Renal cortex interstitium (tissue), 11 donors: ENCODE results near the gene SERPINH1. TPM values are rescaled to one million over a fixed set of nuclear protein-coding genes. Genes with fewer than 3 reads are reported as not detected.

ENCODE experiments used
- DNase-seq, 11 donors: peaks; one replicate each; pipeline ENCODE4 v3.0.0-alpha.2; 2013; ENCODE audit warnings: low read depth in 9 of 11, low spot score in 4 of 11; ENCODE audit errors: extremely low read depth in 1 of 11
- polyA plus RNA-seq, 3 donors: library from polyadenylated mRNA; unstranded; fragments of 120-200 nt; gene quantifications; one replicate each; pipeline ENCODE4 v1.2.1, GENCODE V29; 2013; ENCODE audit not compliant: insufficient read length in 3 of 3

SERPINH1 gene
- polyA plus RNA-seq, 3 donors: 282 to 410 (median 306) TPM

DNA sequence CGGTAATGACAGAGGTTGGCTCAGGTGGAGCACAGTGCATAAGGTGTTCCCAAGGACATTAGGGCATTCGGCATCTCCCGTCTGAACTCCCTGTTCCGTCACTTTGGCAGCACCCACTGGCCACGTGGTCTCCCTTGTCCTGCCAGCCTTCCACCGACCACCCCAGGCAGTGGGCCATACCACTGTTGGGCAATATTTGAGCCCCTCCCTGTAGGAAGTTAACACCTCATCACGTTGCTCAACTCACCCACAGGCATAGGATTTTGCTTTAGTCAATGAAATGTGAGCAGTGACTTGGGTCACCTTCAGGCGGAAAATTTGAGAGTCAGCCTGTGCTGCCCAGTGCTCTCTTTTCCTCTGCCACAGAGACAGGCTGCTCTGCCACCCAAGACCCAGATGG, 44.0 kb downstream of the SERPINH1 start:
- no peak for DNase-seq

DNA sequence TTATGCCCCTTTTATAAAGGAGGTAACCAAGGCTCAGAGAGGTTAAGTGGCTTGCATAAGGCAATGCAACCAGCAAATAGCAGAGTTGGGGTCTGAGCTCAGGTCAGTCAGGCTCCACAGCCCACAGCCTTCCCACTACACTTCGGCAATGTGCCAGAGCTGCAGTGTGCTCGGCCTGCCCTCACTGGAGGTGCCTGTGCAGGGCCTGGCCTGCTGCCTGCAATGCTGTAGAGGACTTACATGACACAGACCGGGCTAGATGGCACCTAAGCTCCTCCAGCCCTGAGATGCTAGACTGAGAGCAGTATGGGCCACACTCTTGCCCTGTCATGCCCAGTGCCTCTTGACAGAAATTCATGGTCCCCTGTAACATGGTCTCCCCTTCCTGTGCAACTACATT, 49.8 kb downstream of the SERPINH1 start:
- DNase-seq: no peak

DNA sequence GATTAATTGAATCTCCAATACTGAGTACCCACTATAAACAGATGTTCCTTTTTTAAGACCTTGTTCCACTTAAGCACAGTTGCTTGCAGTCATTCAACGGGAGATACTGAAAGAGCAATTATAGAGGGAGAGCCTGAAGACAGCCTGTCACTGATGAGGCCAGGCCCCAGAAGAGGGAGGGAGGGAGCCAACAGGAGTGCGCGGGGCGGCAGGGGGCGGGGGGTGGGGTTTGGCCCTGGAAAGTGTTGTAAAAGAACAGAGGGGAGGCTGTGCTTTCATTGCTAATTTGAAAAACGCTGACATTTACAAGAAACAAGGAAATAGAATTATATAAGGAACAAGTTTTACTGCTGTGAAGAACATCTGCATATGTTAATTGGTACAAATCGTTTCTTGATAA, 53.7 kb downstream of the SERPINH1 start:
- DNase-seq: no peak

DNA sequence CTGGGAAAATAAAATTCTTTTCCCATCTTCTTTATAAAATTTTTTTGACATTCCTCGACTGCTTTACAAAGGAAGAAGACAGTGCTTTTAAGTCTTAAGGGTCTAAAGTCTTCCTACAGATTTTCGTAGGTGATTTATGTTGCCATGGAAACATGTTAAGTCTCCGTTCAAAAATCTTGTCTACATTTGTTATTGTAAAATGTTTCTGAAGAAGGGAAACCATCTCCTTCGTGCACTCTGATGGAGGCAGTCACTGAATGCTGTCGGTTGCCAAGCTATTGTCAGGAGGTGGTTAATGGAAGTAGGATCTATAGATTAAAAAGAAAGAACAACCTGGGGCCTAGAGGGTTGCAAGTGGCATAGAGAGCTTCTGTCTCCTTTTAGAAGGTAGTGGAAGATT, 54.2 kb downstream of the SERPINH1 start:
- no peak for DNase-seq

Other genes starting within 250 kb of the SERPINH1 start
- gene ARRB1, start 210.6 kb upstream of the SERPINH1 start, polyA plus RNA-seq: 10 to 100 TPM; 18.7 to 28.6 (median 23.8) TPM
- gene RPS3, start 162.7 kb upstream of the SERPINH1 start, polyA plus RNA-seq: 1,000 to 10,000 TPM; 2,435 to 2,872 (median 2,684) TPM
- gene KLHL35, start 129.1 kb upstream of the SERPINH1 start, polyA plus RNA-seq: under 1 TPM; 0.46 to 0.68 (median 0.47) TPM
- gene GDPD5, start 36.3 kb upstream of the SERPINH1 start, polyA plus RNA-seq: 10 to 100 TPM in 2 of 3 donors, 1 to 10 TPM in 1; 9.2 to 13.6 (median 12.1) TPM
- gene MAP6, start 106.8 kb downstream of the SERPINH1 start, polyA plus RNA-seq: 1 to 10 TPM; 5.7 to 8.4 (median 8.1) TPM
- 1 to 10 TPM in 1 of 3 donors, under 1 TPM in 2; 0.67 to 1.3 (median 0.85) TPM for gene MOGAT2, start 155.6 kb downstream of the SERPINH1 start, polyA plus RNA-seq
- 1 to 10 TPM; 3.7 to 4.3 (median 3.9) TPM for gene DGAT2, start 206.5 kb downstream of the SERPINH1 start, polyA plus RNA-seq